IPS-20b (cell line): Measurements from ENCODE around the gene ZBTB44.

ENCODE experiments used
- H3K27ac ChIP-seq: one replicate; pipeline ENCODE4 v1.5.1; 2013; ENCODE audit warnings: low read length
- H3K27me3 ChIP-seq: 2 replicates; pipeline ENCODE4 v1.6.1; 2013; ENCODE audit warnings: mild to moderate bottlenecking, low read length, inconsistent platforms; ENCODE audit not compliant: insufficient read depth
- H3K36me3 ChIP-seq: 2 replicates; pipeline ENCODE4 v1.6.1; 2013; ENCODE audit warnings: low read depth, mild to moderate bottlenecking, inconsistent platforms, low read length, moderate library complexity; ENCODE audit not compliant: insufficient read depth
- H3K4me1 ChIP-seq: 2 replicates; pipeline ENCODE4 v1.6.1; 2013; ENCODE audit warnings: mild to moderate bottlenecking, control low read depth, inconsistent platforms, low read length, moderate library complexity; ENCODE audit not compliant: insufficient read depth
- H3K4me3 ChIP-seq: 2 replicates; pipeline ENCODE4 v1.5.1; 2013; ENCODE audit warnings: mild to moderate bottlenecking, low read length, inconsistent platforms
- H3K9ac ChIP-seq: 2 replicates; pipeline ENCODE4 v1.6.1; 2013; ENCODE audit warnings: low read depth, mild to moderate bottlenecking, inconsistent platforms, low read length, moderate library complexity
- H3K9me3 ChIP-seq: 2 replicates; pipeline ENCODE4 v1.6.1; 2013; ENCODE audit warnings: mild to moderate bottlenecking, low read depth, low read length, inconsistent platforms; ENCODE audit not compliant: insufficient read depth

ZBTB44 gene

DNA sequence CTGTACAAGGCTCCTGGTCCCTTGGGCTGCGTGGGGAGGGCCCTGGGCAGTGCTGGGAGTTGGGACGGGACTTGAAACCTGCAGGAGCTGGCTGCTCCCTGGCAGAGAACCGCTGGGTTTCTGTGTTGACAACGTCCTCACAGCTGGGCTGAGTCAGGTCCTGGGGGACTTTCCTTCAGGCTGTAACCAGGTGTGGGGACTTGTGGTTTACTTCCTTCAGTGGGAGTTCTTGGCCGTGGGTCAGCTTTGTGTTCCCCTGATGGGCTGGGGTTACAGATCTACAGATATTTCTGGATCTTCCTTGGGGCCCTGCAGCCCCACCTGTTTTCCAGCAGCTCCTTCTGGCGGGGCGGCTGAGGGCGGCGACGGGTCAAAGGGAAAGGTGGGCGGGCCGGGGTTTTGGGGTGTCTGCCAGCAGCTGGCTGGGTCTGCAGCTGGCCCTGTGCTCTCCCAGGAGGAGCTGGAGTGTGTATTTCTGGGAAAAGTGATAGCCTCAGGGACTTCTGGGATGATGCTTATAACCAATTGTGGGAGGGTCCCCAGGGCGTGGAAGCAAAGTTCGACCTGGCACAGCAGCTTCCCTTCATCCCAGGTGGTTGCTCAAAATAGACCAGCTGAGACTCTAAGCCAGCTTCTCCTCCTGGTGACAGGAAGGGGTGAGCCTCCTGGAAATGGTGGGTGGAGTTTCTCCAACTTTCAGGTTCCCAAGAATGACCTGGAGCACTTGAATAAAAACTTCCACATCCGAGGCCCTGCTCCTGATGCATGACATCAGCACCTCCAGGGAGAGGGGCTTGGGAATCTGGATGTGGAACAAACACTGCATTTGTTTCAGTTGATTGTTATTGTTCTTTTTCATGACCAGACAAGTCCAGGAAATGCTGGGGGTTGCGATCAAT is 136.0 kb downstream of the ZBTB44 start:
- no peaks in the 10 kb centered on the region; the same call in 1 of the 2 replicates for H3K9me3 ChIP-seq
- H3K4me1 ChIP-seq = no peaks in the 10 kb centered on the region
- H3K27me3 ChIP-seq = no peaks in the 10 kb centered on the region
- no peaks in the 10 kb centered on the region for H3K36me3 ChIP-seq
- H3K9ac ChIP-seq = no peak overlapping the region
- no peak overlapping the region for H3K4me3 ChIP-seq
- no peak overlapping the region for H3K27ac ChIP-seq

DNA sequence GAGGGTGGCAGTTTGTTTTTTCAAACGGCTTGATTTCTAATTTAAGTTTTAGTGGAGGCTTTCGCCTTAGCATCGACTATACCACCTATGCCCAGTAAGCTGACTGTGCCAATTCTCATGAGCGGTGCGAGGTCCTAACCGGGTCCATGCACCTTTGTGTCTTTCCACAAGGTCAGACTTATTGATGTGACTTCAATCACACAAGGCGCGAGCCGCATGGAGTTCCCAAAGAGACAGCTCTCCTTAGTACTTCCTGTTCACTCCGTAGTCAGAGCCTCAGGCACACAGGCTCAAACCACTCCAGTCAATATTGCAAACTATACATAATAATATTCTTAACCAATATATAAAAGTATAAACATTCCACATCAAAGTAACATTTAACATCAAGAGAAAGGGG is 136.9 kb downstream of the ZBTB44 start:
- H3K4me3 ChIP-seq = no peak overlapping the region
- no peaks in the 10 kb centered on the region for H3K27me3 ChIP-seq
- H3K27ac ChIP-seq = no peak overlapping the region
- no peak overlapping the region for H3K9ac ChIP-seq
- no peaks in the 10 kb centered on the region for H3K4me1 ChIP-seq
- no peaks in the 10 kb centered on the region for H3K36me3 ChIP-seq
- no peaks in the 10 kb centered on the region; the same call in 1 of the 2 replicates for H3K9me3 ChIP-seq
